Activated T-helper 17 cell treated with anti-CD3 and anti-CD28 coated beads, Interleukin-2, amount 50 U/mL, for 72 hours (primary cell): ENCODE results near the gene ELOB. TPM values are rescaled to one million over a fixed set of nuclear protein-coding genes. Genes with fewer than 3 reads are reported as not detected.

Experiments used
- ATAC-seq: fragments of 150-1000 bp; cut with Tn5 transposase; replicated peaks from 2 replicates; pipeline ENCODE4 v1.10.0; 2021; ENCODE audit warnings: mild to moderate bottlenecking, moderate library complexity
- H3K27ac Mint-ChIP-seq: one replicate; pipeline ENCODE4 v1.8.0; 2022; ENCODE audit warnings: mixed read lengths
- H3K27me3 Mint-ChIP-seq: one replicate; pipeline ENCODE4 v1.8.0; 2022; ENCODE audit warnings: mixed read lengths
- H3K36me3 Mint-ChIP-seq: one replicate; pipeline ENCODE4 v1.8.0; 2022; ENCODE audit warnings: low read depth, mild to moderate bottlenecking, mixed read lengths
- H3K4me1 Mint-ChIP-seq: one replicate; pipeline ENCODE4 v1.8.0; 2022; ENCODE audit warnings: mixed read lengths
- H3K4me3 Mint-ChIP-seq: one replicate; pipeline ENCODE4 v1.8.0; 2022; ENCODE audit warnings: mild to moderate bottlenecking, mixed read lengths
- H3K9me3 Mint-ChIP-seq: one replicate; pipeline ENCODE4 v1.8.0; 2022; ENCODE audit warnings: mixed read lengths
- total RNA-seq, 2 donors: library from RNA; stranded (reverse); gene quantifications; one replicate each; pipeline ENCODE4 v1.2.3, GENCODE V29; 2022

ELOB gene
- 100 to 1,000 TPM; 160 to 280 TPM for total RNA-seq

DNA sequence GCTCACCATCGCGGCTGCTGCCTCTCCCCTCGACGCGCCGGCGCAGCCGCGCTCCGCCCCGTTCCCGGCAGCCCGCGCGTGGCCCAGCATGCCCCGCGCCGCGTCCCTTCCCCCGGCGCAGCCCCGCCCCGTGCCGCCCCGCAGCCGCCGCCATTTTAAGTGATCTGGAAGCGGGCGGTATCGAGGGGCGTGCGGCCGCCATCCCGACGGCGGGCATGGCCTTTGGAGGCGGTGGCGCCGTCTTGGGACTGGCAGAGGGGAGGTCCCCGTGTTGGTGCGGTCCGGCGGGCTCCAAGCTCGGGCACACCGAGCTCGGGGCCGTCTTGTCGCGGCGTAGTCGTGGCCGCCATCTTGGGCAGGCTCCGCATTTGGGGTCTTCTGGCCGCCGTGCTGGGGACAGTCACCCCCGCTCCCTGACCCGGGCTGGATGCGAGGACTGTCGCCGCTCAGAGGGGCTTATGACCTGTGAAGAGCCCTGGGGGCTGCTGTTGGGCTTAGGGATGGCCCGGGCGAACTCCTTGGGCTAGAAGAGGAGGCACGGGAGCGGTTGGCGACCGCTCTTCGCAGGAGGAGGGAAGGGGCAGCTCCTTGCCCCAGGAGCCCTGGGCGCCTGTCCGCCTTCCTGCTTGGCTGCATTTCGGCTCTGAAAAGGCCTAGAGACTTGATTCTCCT, at the start of gene ELOB:
Gene ELOB, minus strand, starts transcription at position 50 of the 672 bp plus-strand sequence. Its CDS starts 41 bp downstream, at position 9.
- Mint-ChIP-seq H3K36me3 (peaks cover 30% of the 10 kb centered on the region), H3K4me1 (peaks cover 10% of the 10 kb centered on the region), H3K4me3 (peak within 1 kb of the TSS; percentile 95), H3K27ac (peak within 1 kb of the TSS; percentile 95), H3K27me3 (no peaks in the 10 kb centered on the region), H3K9me3 (no peaks in the 10 kb centered on the region)
- ATAC-seq: peak; percentile 95

DNA sequence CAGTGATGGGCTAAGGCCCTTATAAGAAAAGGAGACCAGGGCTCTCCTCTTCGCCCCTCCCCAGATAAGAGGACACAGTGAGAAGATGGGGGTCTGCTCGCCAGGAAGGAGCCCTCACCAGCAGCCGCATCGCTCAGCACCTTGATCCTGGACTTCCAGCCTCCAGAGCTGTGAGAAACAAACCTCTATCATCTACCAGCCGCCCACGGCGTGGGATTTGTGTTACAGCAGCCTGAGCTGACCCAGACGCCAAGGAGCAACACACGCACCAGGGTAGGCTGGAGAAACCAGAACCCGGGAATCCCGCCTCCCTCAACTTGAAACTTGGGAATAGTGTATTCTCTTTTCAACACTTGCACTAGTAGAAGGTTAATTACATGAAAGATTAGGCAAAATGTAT, 48.8 kb upstream of the ELOB start:
- H3K36me3 Mint-ChIP-seq: no peaks in the 10 kb centered on the region
- no peak overlapping the region for H3K27ac Mint-ChIP-seq
- H3K4me1 Mint-ChIP-seq: no peaks in the 10 kb centered on the region
- ATAC-seq: no peak
- no peaks in the 10 kb centered on the region for H3K9me3 Mint-ChIP-seq
- peaks cover 6% of the 10 kb centered on the region for H3K27me3 Mint-ChIP-seq
- no peak overlapping the region for H3K4me3 Mint-ChIP-seq

DNA sequence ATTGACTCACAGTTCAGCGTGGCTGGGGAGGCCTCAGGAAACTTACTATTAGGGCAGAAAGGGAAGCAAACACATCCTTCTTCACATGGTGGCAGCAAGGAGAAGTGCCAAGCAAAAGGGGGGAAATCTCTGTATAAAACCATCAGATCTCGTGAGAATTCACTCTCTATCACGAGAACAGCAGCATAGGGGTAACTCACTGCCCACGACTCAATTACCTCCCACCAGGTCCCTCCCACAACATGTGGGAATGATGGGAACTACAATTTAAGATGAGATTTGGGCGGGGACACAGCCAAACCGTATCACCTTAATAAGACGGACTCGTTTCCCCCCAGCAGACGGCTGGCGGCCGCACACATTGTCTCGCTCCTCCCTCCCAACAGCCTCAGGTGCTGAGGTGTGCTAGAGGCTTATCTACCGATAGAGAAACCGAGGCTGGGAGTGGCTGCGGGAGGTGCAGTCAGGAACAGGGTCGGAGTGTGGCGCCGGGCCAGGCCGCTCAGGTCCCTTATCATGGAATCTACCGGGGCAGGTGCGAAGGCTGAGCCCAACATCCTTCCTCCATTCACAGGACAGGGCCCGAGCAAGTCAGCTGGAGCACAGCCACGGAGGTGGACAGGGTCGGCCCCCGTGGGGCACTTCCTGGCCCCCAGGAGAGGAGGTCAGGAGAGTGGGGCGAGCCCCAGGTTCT, 48.1 kb upstream of the ELOB start:
- ATAC-seq: no peak
- peaks cover 5% of the 10 kb centered on the region for H3K27me3 Mint-ChIP-seq
- H3K9me3 Mint-ChIP-seq: no peaks in the 10 kb centered on the region
- H3K27ac Mint-ChIP-seq: peak overlapping the region; percentile 54
- H3K36me3 Mint-ChIP-seq: no peaks in the 10 kb centered on the region
- H3K4me3 Mint-ChIP-seq: no peak overlapping the region
- H3K4me1 Mint-ChIP-seq: no peaks in the 10 kb centered on the region

DNA sequence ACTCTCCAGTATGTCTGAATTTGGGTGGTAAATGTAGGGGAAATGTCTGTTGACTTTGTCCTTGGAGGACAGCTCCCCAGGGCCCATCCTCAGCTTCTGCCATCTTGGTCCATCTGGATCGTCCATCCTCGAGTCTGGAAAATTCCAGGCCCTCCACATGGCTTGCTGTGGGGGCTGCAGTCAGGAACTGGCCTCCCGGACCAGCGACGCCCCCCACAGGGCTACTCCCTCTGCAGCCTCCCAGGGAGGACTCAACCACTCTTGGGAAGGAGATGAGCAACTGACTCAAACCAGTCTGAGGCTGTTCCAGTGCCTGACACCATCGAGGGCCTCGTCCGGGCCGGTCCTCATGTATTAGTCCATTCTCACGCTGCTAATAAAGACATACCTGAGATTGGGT, 47.5 kb upstream of the ELOB start:
- no peaks in the 10 kb centered on the region for H3K4me1 Mint-ChIP-seq
- H3K9me3 Mint-ChIP-seq: no peaks in the 10 kb centered on the region
- no peaks in the 10 kb centered on the region for H3K36me3 Mint-ChIP-seq
- H3K27ac Mint-ChIP-seq: peak overlapping the region; percentile 54
- no peak for ATAC-seq
- no peak overlapping the region for H3K4me3 Mint-ChIP-seq
- H3K27me3 Mint-ChIP-seq: peaks cover 5% of the 10 kb centered on the region

DNA sequence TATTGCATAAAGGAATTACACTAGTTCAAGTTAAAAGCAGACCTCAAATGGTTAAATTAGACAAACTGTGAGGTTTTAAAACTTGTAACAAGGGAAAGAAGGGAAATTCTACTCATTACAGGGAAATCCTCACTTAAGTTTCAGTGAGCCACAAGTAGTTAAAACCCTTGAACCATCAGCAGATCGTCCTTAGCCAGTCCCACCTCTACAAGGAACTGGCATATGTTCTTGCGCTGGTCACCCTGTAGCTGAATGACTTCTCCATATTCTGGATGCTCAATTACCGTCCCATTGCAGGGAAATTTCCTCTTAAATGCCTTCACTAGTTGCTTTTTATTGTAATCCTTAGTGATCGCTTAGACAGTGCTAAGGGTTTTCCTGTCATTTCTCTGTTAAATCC, 45.4 kb upstream of the ELOB start:
- ATAC-seq: no peak
- H3K9me3 Mint-ChIP-seq: no peaks in the 10 kb centered on the region
- peaks cover 5% of the 10 kb centered on the region for H3K27me3 Mint-ChIP-seq
- no peak overlapping the region for H3K27ac Mint-ChIP-seq
- no peaks in the 10 kb centered on the region for H3K36me3 Mint-ChIP-seq
- H3K4me1 Mint-ChIP-seq: no peaks in the 10 kb centered on the region
- H3K4me3 Mint-ChIP-seq: no peak overlapping the region

DNA sequence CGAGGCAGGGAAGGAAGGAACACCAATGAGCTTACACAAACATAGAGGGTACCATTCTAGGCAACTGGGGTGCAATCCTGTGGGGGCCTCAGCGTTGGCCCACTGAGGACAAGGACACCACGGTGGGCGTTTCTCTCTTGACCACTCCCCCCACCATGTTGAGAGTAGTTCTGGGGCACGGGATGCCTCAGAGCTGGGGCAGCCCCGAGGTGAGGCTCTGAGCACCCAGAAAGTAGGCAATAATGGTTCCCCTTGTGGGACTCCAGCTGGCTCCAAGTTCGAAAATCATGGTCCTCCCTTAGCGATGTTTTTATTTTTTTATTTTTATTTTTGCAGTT, 45.0 kb upstream of the ELOB start:
- ATAC-seq: no peak
- Mint-ChIP-seq H3K4me1 (no peaks in the 10 kb centered on the region), H3K9me3 (no peaks in the 10 kb centered on the region), H3K27ac (no peak overlapping the region), H3K27me3 (peaks cover 5% of the 10 kb centered on the region), H3K36me3 (no peaks in the 10 kb centered on the region), H3K4me3 (no peak overlapping the region)

DNA sequence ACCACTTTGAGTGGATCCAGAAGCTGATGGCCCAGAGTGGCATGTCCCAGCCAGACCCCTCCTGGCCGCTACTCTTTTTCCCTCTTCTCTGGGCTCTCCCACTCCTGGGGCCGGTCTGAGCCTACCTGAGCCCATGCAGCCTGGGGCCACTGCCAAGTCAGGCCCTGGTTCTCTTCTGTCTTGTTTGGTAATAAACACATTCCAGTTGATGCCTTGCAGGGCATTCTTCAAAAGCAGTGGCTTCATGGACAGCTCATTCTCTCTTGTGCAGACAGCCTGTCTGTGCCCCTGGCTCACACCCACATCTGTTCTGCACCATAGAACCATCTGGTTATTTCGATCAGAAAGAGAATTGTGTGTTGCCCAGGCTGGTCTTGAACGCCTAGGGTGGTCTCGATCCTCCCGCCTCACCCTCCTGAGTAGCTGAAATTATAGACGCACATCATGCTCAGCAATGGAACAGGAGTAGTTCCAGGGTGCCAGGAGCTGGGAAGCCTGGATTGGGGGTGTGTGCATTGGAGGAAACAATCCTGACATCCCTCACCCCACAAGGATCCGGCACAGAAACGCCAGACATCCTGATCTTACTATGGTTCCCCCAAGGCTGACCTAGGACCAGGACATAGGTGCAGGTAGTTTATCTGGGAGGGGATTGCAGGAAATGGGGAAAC, 44.5 kb upstream of the ELOB start:
- Mint-ChIP-seq H3K27me3 (peaks cover 5% of the 10 kb centered on the region), H3K27ac (no peak overlapping the region), H3K9me3 (no peaks in the 10 kb centered on the region), H3K4me3 (no peak overlapping the region), H3K4me1 (no peaks in the 10 kb centered on the region), H3K36me3 (no peaks in the 10 kb centered on the region)
- ATAC-seq: no peak

DNA sequence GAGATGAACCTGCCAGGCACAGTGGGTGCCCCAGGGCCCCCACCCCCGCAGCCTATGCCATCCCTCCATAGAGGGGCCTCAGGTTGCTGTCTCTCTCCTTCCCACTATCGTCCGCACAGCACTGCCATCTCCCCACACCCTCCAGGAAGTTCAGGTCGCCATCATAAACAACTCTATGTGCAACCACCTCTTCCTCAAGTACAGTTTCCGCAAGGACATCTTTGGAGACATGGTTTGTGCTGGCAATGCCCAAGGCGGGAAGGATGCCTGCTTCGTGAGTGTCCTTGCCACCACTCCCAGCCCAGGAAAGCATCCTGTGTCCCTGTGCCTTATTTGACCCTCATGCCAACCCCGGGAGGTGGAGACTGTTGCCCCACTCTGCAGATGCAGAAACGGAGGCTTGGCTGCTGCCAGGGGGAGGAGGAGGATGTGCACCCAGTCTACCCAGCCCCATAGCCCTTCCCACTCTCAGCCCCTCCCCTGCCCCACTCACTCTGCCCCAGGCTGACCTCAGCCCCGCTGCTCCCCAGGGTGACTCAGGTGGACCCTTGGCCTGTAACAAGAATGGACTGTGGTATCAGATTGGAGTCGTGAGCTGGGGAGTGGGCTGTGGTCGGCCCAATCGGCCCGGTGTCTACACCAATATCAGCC, 43.9 kb upstream of the ELOB start:
- Mint-ChIP-seq H3K36me3 (no peaks in the 10 kb centered on the region), H3K4me3 (no peak overlapping the region), H3K9me3 (no peaks in the 10 kb centered on the region), H3K4me1 (no peaks in the 10 kb centered on the region), H3K27me3 (peaks cover 5% of the 10 kb centered on the region), H3K27ac (no peak overlapping the region)
- no peak for ATAC-seq

DNA sequence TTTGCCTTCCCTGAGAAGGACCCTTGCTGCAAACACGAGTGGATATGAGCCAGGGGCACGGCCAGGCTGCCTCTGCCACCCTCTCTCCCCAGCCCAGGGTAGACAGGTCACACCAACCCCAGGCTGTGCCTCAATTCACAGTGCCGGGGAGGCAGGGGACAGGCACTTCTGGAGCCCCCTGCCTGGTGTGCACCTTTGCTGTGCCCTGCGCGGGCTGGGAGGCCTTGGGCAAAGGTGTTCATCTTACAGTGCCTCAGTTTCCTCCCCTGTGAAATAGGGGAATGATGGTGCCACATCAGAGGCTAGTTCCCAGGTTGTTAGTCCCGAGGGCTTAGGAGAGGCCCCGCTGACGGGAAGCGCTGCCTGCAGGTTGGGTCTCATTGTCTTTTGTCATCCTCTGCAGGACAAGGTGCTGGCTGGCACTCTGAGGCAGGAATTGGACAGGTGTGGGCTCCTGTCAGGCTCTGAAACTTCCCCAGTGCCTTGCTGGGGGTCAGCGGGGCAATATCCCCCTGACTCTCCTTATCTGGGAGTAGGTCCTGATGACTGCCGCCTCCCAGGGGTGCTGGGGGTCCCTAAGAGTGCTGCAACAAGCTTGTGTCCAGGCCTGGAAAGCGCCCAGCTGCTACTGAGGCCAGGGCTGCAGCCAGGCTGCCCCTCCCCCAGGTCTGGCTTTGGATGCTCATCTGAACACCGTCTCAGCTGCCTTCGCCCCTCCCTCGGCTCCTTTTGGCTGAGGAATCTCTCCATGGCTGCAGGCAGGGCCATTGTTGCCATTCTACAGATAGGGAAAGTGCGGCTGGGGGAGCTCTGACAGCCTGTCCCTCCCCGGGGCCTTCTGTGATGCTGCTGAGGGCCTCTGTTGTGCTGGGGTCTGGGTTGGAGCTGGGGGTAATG, 43.1 kb upstream of the ELOB start:
- H3K4me3 Mint-ChIP-seq: no peak overlapping the region
- no peak for ATAC-seq
- H3K27ac Mint-ChIP-seq: no peak overlapping the region
- H3K4me1 Mint-ChIP-seq: no peaks in the 10 kb centered on the region
- peaks cover 5% of the 10 kb centered on the region for H3K27me3 Mint-ChIP-seq
- H3K9me3 Mint-ChIP-seq: no peaks in the 10 kb centered on the region
- H3K36me3 Mint-ChIP-seq: no peaks in the 10 kb centered on the region

DNA sequence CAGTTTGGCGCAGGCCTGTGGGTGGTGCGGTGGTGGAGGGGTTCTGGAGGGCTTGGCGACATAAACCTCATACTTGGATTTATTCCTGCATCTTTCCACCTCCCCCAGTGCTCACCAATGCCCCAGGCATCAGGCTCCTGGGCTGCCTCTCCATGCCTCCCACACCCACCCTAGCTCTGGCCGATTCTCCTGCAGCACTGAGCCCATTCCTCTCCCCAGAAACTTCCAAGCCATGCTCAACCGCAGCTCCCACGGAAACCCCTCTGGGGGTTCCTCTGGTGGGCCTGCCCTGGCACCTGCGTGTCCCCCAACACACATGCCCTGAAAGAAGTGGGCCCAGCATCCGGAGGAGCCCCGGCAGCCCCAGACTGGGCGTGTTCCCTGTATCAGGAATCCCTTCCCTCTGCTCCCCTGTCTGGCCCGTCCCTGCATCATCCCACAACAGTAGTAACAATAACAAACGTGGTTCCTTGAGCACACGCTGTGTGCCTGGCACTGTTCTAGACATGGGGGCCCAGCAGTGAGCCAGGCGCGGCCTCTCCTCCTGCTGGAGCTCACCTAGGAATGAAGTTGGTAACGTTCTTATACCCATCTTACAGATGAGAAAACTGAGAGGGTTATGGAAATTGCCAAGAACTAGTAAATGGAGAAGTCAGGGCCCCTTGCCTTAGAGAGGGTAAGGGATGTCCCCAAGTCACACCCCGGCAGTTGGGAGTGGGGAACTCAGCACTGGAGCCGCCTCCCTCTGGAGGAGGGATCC, 42.3 kb upstream of the ELOB start:
- no peak for ATAC-seq

DNA sequence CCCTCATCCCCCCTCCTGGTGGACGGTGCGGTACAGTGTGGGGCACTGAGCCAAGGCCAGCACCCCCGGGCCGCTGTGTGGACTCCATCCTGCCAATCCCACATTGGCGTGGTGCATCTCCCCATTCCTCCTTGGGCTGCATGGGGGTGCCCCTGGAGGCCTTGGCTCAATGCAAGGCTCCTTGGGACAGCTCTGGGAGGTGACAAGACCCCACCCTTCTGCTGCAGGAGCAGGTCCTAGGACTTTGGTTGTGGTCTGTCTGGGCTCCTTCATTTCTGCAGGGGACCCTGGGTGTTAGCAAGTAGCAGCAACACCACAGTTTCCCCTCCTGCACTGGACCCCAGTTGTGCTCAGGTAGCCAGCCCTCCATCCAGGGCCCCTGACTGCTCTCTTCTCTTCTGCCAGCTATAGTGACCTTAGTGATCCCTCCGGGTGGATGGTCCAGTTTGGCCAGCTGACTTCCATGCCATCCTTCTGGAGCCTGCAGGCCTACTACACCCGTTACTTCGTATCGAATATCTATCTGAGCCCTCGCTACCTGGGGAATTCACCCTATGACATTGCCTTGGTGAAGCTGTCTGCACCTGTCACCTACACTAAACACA, 41.3 kb upstream of the ELOB start:
- no peaks in the 10 kb centered on the region for H3K9me3 Mint-ChIP-seq
- ATAC-seq: no peak
- H3K4me1 Mint-ChIP-seq: no peaks in the 10 kb centered on the region
- H3K27me3 Mint-ChIP-seq: peaks cover 8% of the 10 kb centered on the region
- H3K27ac Mint-ChIP-seq: no peak overlapping the region
- no peaks in the 10 kb centered on the region for H3K36me3 Mint-ChIP-seq
- no peak overlapping the region for H3K4me3 Mint-ChIP-seq

More for the DNA sequence above, 42.3 kb upstream of the ELOB start:
- no peaks in the 10 kb centered on the region for H3K36me3 Mint-ChIP-seq
- no peak overlapping the region for H3K27ac Mint-ChIP-seq
- no peaks in the 10 kb centered on the region for H3K9me3 Mint-ChIP-seq
- peaks cover 5% of the 10 kb centered on the region for H3K27me3 Mint-ChIP-seq
- no peak overlapping the region for H3K4me3 Mint-ChIP-seq
- H3K4me1 Mint-ChIP-seq: no peaks in the 10 kb centered on the region

DNA sequence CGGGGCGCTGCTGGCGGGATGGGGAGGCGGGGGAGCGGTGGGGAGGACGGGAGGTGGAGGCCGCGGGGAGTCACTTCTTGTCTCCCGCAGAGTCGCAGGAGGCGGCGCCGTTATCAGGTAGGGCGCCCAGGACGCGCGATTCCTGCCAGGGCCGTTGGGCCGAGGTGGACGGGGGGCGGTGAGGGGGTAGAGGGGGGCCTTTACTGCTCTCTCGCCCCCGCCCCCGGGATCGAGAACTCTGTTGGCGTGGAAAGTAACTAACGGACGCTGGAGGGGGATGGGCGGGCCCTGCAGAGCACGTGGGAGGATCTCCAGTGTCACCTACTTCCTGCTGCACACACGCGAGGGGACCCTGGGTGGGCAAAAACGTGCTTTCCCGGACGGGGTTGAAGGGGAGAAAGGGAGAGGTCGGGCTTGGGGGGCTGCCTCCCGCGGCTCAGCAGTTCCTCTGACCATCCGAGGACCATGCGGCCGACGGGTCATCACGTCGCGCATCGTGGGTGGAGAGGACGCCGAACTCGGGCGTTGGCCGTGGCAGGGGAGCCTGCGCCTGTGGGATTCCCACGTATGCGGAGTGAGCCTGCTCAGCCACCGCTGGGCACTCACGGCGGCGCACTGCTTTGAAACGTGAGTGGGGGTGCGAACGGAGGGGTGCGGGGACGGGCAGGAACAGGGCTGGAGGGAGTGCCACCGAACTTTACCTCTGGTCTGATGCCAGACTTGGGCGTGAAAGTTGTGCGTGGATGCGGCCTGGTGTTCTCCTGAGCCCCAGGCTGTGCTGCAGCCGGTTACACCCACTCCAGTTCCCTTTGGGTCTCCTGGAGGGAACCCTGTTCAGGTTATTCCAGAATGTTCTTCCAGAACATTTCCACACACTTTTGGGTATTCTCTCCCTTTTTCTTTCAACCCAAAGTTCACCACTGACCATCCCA, 40.5 kb upstream of the ELOB start:
- H3K27me3 Mint-ChIP-seq: peaks cover 8% of the 10 kb centered on the region
- no peaks in the 10 kb centered on the region for H3K4me1 Mint-ChIP-seq
- H3K36me3 Mint-ChIP-seq: no peaks in the 10 kb centered on the region
- ATAC-seq: no peak
- no peak overlapping the region for H3K4me3 Mint-ChIP-seq
- H3K9me3 Mint-ChIP-seq: no peaks in the 10 kb centered on the region
- no peak overlapping the region for H3K27ac Mint-ChIP-seq
